K562 (cell line): Measurements from ENCODE around the gene PSAP. TPM values are rescaled to one million over a fixed set of nuclear protein-coding genes. Genes with fewer than 3 reads are reported as not detected.

Experiments used
- CHD2 ChIP-seq: IDR thresholded peaks from 2 replicates; pipeline ENCODE4 v1.6.1; 2011; ENCODE audit warnings: low read depth, low read length
- CSDE1 ChIP-seq, 2 experiments: fragments of 450-650 bp; IDR thresholded peaks; 2 replicates each; pipeline ENCODE4 v1.6.1; 2016; ENCODE audit warnings: mild to moderate bottlenecking in 1 of 2
- DDX20 ChIP-seq: fragments of 450-650 bp; IDR thresholded peaks from 2 replicates; pipeline ENCODE4 v1.6.1; 2016; ENCODE audit warnings: missing genetic modification characterization, low read depth, mild to moderate bottlenecking, missing compliant biosample characterization, moderate library complexity
- HMG20A ChIP-seq: fragments of 450-650 bp; formaldehyde crosslinking; conservative IDR thresholded peaks from 2 replicates; pipeline ENCODE4 v1.4.0; 2020; ENCODE audit warnings: mild to moderate bottlenecking, mixed read lengths
- HSF4 ChIP-seq: fragments of 250-450 bp; sonication (Bioruptor Pico); IDR thresholded peaks from 2 replicates; pipeline ENCODE4 v2.1.2; 2022; ENCODE audit warnings: mild to moderate bottlenecking, moderate library complexity, borderline replicate concordance
- LCOR ChIP-seq: sonication (generic); formaldehyde crosslinking; IDR thresholded peaks from 2 replicates; pipeline ENCODE4 v1.8.0; 2022; ENCODE audit warnings: mild to moderate bottlenecking, missing genetic modification reagents
- NFATC3 ChIP-seq: fragments of 450-650 bp; IDR thresholded peaks from 2 replicates; pipeline ENCODE4 v1.6.1; 2017; ENCODE audit warnings: mild to moderate bottlenecking
- NR2C2 ChIP-seq, 2 experiments: fragments of 200-800 bp in 1 of 2; sonication (Bioruptor generic) in 1 of 2; sonication (generic) in 1 of 2; formaldehyde crosslinking in 1 of 2; IDR thresholded peaks; 2 replicates each; pipeline versions ENCODE4 v1.6.1 to v1.8.0; 2016 to 2022; ENCODE audit warnings: mild to moderate bottlenecking in 1 of 2, missing compliant biosample characterization in 1 of 2, missing genetic modification characterization in 1 of 2, missing genetic modification reagents in 1 of 2
- POLR2AphosphoS2 ChIP-seq: IDR thresholded peaks from 2 replicates; pipeline ENCODE4 v1.6.1; 2012; ENCODE audit warnings: low read length, improper control_type of control experiment
- RREB1 ChIP-seq: fragments of 250-450 bp; sonication (Bioruptor Pico); IDR thresholded peaks from 2 replicates; pipeline ENCODE4 v1.4.0; 2020
- SREBF1 ChIP-seq: fragments of 150-350 bp; IDR thresholded peaks from 2 replicates; pipeline ENCODE4 v1.6.1; 2014; ENCODE audit warnings: antibody characterized with exemption, low read depth, low read length, borderline replicate concordance
- TARDBP ChIP-seq: fragments of 450-650 bp; IDR thresholded peaks from 2 replicates; pipeline ENCODE4 v1.6.1; 2016
- TBL1XR1 ChIP-seq, 2 experiments: IDR thresholded peaks; 2 replicates each; pipeline ENCODE4 v1.6.1; 2012; ENCODE audit warnings: improper control_type of control experiment in 2 of 2, low read length in 2 of 2, mild to moderate bottlenecking in 1 of 2
- ZBTB12 ChIP-seq: fragments of 250-450 bp; sonication (Bioruptor Pico); IDR thresholded peaks from 2 replicates; pipeline ENCODE4 v1.4.0; 2020
- ZC3H4 ChIP-seq: sonication (generic); formaldehyde crosslinking; IDR thresholded peaks from 2 replicates; pipeline ENCODE4 v1.9.0; 2021; ENCODE audit warnings: missing genetic modification reagents, borderline replicate concordance
- ZKSCAN3 ChIP-seq: fragments of 250-450 bp; sonication (Bioruptor Pico); IDR thresholded peaks from 2 replicates; pipeline ENCODE4 v1.4.0; 2020
- ZNF740 ChIP-seq, 3 experiments: fragments of 200-800 bp in 1 of 3; sonication (Bioruptor generic) in 1 of 3; sonication (generic) in 1 of 3; formaldehyde crosslinking in 1 of 3; IDR thresholded peaks; 2 replicates each; pipeline versions ENCODE4 v1.6.1 to v1.8.0; 2016 to 2022; ENCODE audit warnings: mild to moderate bottlenecking in 2 of 3, missing compliant biosample characterization in 2 of 3, missing genetic modification characterization in 2 of 3, missing genetic modification reagents in 1 of 3
- polyA plus RNA-seq, 8 experiments: library from polyadenylated mRNA; depleted of rRNA in 4 of 8; stranded (reverse) in 5 of 8; unstranded in 3 of 8; fragments of >200 nt; fragmentation: Nextera tagmentation in 2 of 8; fragmentation: Illumina TruSeq in 1 of 8; extraction: Ambion mirVana in 2 of 8; extraction: Trizol in 1 of 8; gene quantifications; 2 replicates each; pipeline versions ENCODE4 v1.2.1 to v1.2.3, GENCODE V29; 2011 to 2014; ENCODE audit warnings: inconsistent platforms in 1 of 8, missing spikeins in 1 of 8
- total RNA-seq, 7 experiments: library from RNA; depleted of rRNA in 6 of 7; stranded (reverse); fragments of >200 nt in 6 of 7; fragmentation: Illumina TruSeq in 2 of 7; extraction: Trizol in 2 of 7; gene quantifications; 2 replicates each; pipeline versions ENCODE4 v1.2.1 to v1.2.3, GENCODE V29; 2011 to 2021; ENCODE audit warnings: low replicate concordance in 1 of 7
- TF ChIP-seq, protein P1 (sequence below): IDR thresholded peaks from 2 replicates; pipeline ENCODE4 v1.6.1; 2016; ENCODE audit warnings: missing genetic modification characterization, missing compliant biosample characterization

The PSAP gene
- total and polyA plus RNA-seq, 9 of the 15 experiments (the other 6 are each of a cell fraction or from before 2014, with no cell fraction given): 245 to 700 (median 429) TPM

DNA sequence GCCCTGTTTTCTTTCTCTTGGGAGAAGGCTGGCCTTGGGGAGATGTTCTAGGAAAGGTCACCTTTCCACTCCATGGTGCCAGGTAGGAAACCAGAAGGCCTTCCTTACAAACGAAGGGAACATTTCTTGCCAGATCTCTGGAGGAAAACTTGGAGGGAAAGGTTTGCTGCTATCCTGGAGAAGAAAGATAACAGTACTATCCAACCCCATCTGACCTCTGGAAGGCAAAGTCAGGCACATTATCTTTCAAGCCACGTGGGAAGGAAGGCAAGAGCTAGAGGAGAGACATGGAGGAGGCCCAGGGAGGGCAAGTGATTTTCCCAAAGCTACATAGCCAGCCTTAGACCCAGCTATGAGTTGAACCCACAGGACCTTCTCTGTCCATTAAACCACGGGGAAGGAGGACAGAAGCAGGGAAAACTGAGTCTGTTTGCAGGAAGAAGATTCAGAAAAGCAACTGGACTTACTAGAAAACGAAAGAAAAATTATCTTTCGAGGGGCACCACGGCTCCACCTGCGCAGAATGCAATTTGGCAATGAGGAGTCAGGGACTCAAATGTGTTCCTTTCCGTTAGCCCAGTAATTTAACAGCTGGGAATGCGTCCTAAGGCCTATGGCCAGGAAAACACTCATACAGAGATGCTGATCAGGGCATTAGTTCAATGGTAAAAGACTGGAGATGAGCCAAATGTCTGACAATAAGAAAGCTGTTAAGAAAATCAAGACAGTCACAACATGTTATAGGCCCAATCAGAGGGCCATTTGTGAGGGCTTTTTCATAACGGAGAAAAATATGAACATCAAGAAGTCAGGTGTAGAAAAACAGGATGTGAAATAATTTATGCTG is 32.0 kb upstream of the PSAP start (continued):
- no peak for TF ChIP-seq RREB1
- no peak for TF ChIP-seq DDX20 (tag)
- TF ChIP-seq ZKSCAN3: no peak
- no peak for TF ChIP-seq NFATC3
- TF ChIP-seq POLR2AphosphoS2: no peak
- no peak for TF ChIP-seq NR2C2 (CRISPR knock-in tag; IDR thresholded peaks at IDR 0.05)
- TF ChIP-seq NR2C2 (tag; IDR thresholded peaks at IDR 0.05): peak; percentile 89
- no peak for TF ChIP-seq ZNF740 (CRISPR knock-in tag; IDR thresholded peaks at IDR 0.05)
- TF ChIP-seq ZNF740 (tag; IDR thresholded peaks at IDR 0.05): no peak
- TF ChIP-seq CSDE1 (IDR thresholded peaks at IDR 0.05): no peak
- no peak for TF ChIP-seq SREBF1
- peak in 1 of 2 experiments; percentile 61; a peak in 2 of 4 replicates for TF ChIP-seq TBL1XR1 (IDR thresholded peaks at IDR 0.05; ENCODE audit: low read length in 2 of 2)
- no peak for TF ChIP-seq HMG20A (CRISPR knock-in tag)
- TF ChIP-seq, protein P1, sequence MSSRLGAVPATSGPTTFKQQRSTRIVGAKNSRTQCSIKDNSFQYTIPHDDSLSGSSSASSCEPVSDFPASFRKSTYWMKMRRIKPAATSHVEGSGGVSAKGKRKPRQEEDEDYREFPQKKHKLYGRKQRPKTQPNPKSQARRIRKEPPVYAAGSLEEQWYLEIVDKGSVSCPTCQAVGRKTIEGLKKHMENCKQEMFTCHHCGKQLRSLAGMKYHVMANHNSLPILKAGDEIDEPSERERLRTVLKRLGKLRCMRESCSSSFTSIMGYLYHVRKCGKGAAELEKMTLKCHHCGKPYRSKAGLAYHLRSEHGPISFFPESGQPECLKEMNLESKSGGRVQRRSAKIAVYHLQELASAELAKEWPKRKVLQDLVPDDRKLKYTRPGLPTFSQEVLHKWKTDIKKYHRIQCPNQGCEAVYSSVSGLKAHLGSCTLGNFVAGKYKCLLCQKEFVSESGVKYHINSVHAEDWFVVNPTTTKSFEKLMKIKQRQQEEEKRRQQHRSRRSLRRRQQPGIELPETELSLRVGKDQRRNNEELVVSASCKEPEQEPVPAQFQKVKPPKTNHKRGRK: no peak
- no peak for TF ChIP-seq TARDBP
- TF ChIP-seq ZBTB12 (CRISPR knock-in tag): no peak
- no peak for TF ChIP-seq ZC3H4
- no peak for TF ChIP-seq LCOR (CRISPR knock-in tag)
- 0 out of 2 replicates have a peak, but pooled peaks have one; percentile 46 for TF ChIP-seq HSF4 (CRISPR knock-in tag)
- TF ChIP-seq CHD2: no peak
